ENCODE data around the gene EML3. TPM values are rescaled to one million over a fixed set of nuclear protein-coding genes. Genes with fewer than 3 reads are reported as not detected.

The EML3 gene
- total and polyA plus RNA-seq, 9 donors: 10.7 to 27.7 (median 19.9) TPM

DNA sequence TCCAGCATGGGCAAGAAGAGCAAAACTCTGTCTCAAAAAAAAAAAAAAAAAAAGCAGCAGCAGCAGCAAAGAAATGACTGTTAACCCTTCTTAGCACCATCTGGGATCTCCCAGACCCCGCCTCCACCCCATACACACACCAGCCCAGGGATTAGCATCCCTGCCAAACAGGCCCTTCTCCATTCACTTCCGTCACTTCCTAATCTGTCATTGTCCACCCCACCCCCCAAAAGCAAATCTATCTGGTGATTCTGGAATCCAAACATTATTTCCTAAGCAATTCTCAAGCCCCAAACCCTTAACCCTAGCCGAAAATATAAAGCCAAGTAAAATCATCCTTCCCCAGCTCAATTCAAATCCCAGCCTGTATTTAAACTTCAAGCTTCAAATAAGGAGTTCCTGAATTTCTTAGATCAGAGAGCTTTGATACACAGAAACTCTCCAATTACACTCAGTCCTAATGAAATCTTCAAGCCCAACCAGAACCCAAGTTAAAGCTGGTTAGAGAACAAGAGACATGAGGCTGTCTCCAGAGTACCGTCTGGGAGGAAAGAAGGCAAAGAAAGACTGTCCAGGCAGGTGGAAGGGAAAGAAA, 60.0 kb downstream of the EML3 start:
- Histone ChIP-seq H3K9me3 (replicated peaks; ENCODE audit: control insufficient read depth, low read depth, low read length) (no peaks in the 10 kb centered on the region), H3K4me3 (ENCODE audit: low read length) (no peak overlapping the region), H3K36me3 (ENCODE audit: control insufficient read depth, insufficient read depth, low read length) (peaks cover 8% of the 10 kb centered on the region), H3K27ac (ENCODE audit: low read length) (peak overlapping the region; percentile 95), H3K4me1 (ENCODE audit: control insufficient read depth, insufficient read depth, low read length) (peaks cover 86% of the 10 kb centered on the region), H3K27me3 (ENCODE audit: control insufficient read depth, insufficient read depth, low read length) (no peaks in the 10 kb centered on the region)
- 14% methylated on average over 4 of the region's 4 CpGs for WGBS (ENCODE audit: insufficient coverage)
- peak; percentile 81 for DNase-seq

Other genes with a start within 250 kb of the EML3 start
- gene SCGB1A1, start 193.7 kb downstream of the EML3 start, total RNA-seq: not detected
- gene SCGB1A1, start 193.7 kb downstream of the EML3 start, polyA plus RNA-seq (ENCODE audit: insufficient read depth in 1 of 8, insufficient read length in 8 of 8, low replicate concordance in 1 of 8): 1 to 10 TPM in 1 of 8 donors, not detected in 7; 1.7 TPM
- 378 TPM for gene AHNAK, start 66.0 kb downstream of the EML3 start, total RNA-seq
- 100 to 1,000 TPM; 203 to 411 (median 313) TPM for gene AHNAK, start 66.0 kb downstream of the EML3 start, polyA plus RNA-seq (ENCODE audit: insufficient read depth in 1 of 8, insufficient read length in 8 of 8, low replicate concordance in 1 of 8)
- gene EEF1G, start 38.9 kb downstream of the EML3 start, total RNA-seq: 3,686 TPM
- 1,000 to 10,000 TPM; 2,985 to 3,560 (median 3,353) TPM for gene EEF1G, start 38.9 kb downstream of the EML3 start, polyA plus RNA-seq (ENCODE audit: insufficient read depth in 1 of 8, insufficient read length in 8 of 8, low replicate concordance in 1 of 8)
- 7.8 TPM for gene TUT1, start 21.3 kb downstream of the EML3 start, total RNA-seq
- gene TUT1, start 21.3 kb downstream of the EML3 start, polyA plus RNA-seq (ENCODE audit: insufficient read depth in 1 of 8, insufficient read length in 8 of 8, low replicate concordance in 1 of 8): 10 to 100 TPM; 13.9 to 16.9 (median 14.7) TPM
- 43.3 TPM for gene MTA2, start 10.9 kb downstream of the EML3 start, total RNA-seq
- gene MTA2, start 10.9 kb downstream of the EML3 start, polyA plus RNA-seq (ENCODE audit: insufficient read depth in 1 of 8, insufficient read length in 8 of 8, low replicate concordance in 1 of 8): 10 to 100 TPM; 43.8 to 63.7 (median 48.2) TPM
- 3.3 TPM for gene ROM1, start 482 bp upstream of the EML3 start, total RNA-seq
- gene ROM1, start 482 bp upstream of the EML3 start, polyA plus RNA-seq (ENCODE audit: insufficient read depth in 1 of 8, insufficient read length in 8 of 8, low replicate concordance in 1 of 8): 1 to 10 TPM; 1.5 to 4.0 (median 2.5) TPM
- gene B3GAT3, start 9.2 kb upstream of the EML3 start, total RNA-seq: 18.7 TPM
- gene B3GAT3, start 9.2 kb upstream of the EML3 start, polyA plus RNA-seq (ENCODE audit: insufficient read depth in 1 of 8, insufficient read length in 8 of 8, low replicate concordance in 1 of 8): 10 to 100 TPM; 19.9 to 27.2 (median 22.9) TPM
- 92.8 TPM for gene GANAB, start 33.8 kb upstream of the EML3 start, total RNA-seq
- gene GANAB, start 33.8 kb upstream of the EML3 start, polyA plus RNA-seq (ENCODE audit: insufficient read depth in 1 of 8, insufficient read length in 8 of 8, low replicate concordance in 1 of 8): 100 to 1,000 TPM; 131 to 226 (median 179) TPM
- 7.1 TPM for gene INTS5, start 40.5 kb upstream of the EML3 start, total RNA-seq
- gene INTS5, start 40.5 kb upstream of the EML3 start, polyA plus RNA-seq (ENCODE audit: insufficient read depth in 1 of 8, insufficient read length in 8 of 8, low replicate concordance in 1 of 8): 10 to 100 TPM in 7 of 8 donors, 1 to 10 TPM in 1; 9.4 to 13.8 (median 12.8) TPM
- gene C11orf98, start 52.4 kb upstream of the EML3 start, total RNA-seq: 33.4 TPM
- gene C11orf98, start 52.4 kb upstream of the EML3 start, polyA plus RNA-seq (ENCODE audit: insufficient read depth in 1 of 8, insufficient read length in 8 of 8, low replicate concordance in 1 of 8): 10 to 100 TPM; 34.9 to 40.9 (median 37.8) TPM
- gene CSKMT, start 52.5 kb upstream of the EML3 start, total RNA-seq: 7.6 TPM
- 1 to 10 TPM; 2.6 to 5.0 (median 3.8) TPM for gene CSKMT, start 52.5 kb upstream of the EML3 start, polyA plus RNA-seq (ENCODE audit: insufficient read depth in 1 of 8, insufficient read length in 8 of 8, low replicate concordance in 1 of 8)
- 8.9 TPM for gene UQCC3, start 58.9 kb upstream of the EML3 start, total RNA-seq
- 1 to 10 TPM; 6.5 to 8.1 (median 7.9) TPM for gene UQCC3, start 58.9 kb upstream of the EML3 start, polyA plus RNA-seq (ENCODE audit: insufficient read depth in 1 of 8, insufficient read length in 8 of 8, low replicate concordance in 1 of 8)
- 2.8 TPM for gene LBHD1, start 59.5 kb upstream of the EML3 start, total RNA-seq
- gene LBHD1, start 59.5 kb upstream of the EML3 start, polyA plus RNA-seq (ENCODE audit: insufficient read depth in 1 of 8, insufficient read length in 8 of 8, low replicate concordance in 1 of 8): 1 to 10 TPM; 4.7 to 8.2 (median 6.2) TPM
- gene UBXN1, start 66.3 kb upstream of the EML3 start, total RNA-seq: 81.6 TPM
- 100 to 1,000 TPM; 155 to 170 (median 162) TPM for gene UBXN1, start 66.3 kb upstream of the EML3 start, polyA plus RNA-seq (ENCODE audit: insufficient read depth in 1 of 8, insufficient read length in 8 of 8, low replicate concordance in 1 of 8)
- gene LRRN4CL, start 76.8 kb upstream of the EML3 start, total RNA-seq: 31.6 TPM
- 10 to 100 TPM; 13.7 to 21.2 (median 16.3) TPM for gene LRRN4CL, start 76.8 kb upstream of the EML3 start, polyA plus RNA-seq (ENCODE audit: insufficient read depth in 1 of 8, insufficient read length in 8 of 8, low replicate concordance in 1 of 8)
- gene BSCL2, start 94.6 kb upstream of the EML3 start, total RNA-seq: 26.5 TPM
- gene BSCL2, start 94.6 kb upstream of the EML3 start, polyA plus RNA-seq (ENCODE audit: insufficient read depth in 1 of 8, insufficient read length in 8 of 8, low replicate concordance in 1 of 8): 10 to 100 TPM; 18.7 to 26.1 (median 21.5) TPM
- not detected for gene GNG3, start 94.9 kb upstream of the EML3 start, total RNA-seq
- gene GNG3, start 94.9 kb upstream of the EML3 start, polyA plus RNA-seq (ENCODE audit: insufficient read depth in 1 of 8, insufficient read length in 8 of 8, low replicate concordance in 1 of 8): 1 to 10 TPM in 1 of 8 donors, under 1 TPM in 7; 0.28 to 1.5 (median 0.48) TPM
- 8.6 TPM for gene HNRNPUL2, start 114.7 kb upstream of the EML3 start, total RNA-seq
- 10 to 100 TPM; 41.0 to 67.5 (median 49.4) TPM for gene HNRNPUL2, start 114.7 kb upstream of the EML3 start, polyA plus RNA-seq (ENCODE audit: insufficient read depth in 1 of 8, insufficient read length in 8 of 8, low replicate concordance in 1 of 8)
- gene TTC9C, start 115.7 kb upstream of the EML3 start, total RNA-seq: 29.5 TPM
- gene TTC9C, start 115.7 kb upstream of the EML3 start, polyA plus RNA-seq (ENCODE audit: insufficient read depth in 1 of 8, insufficient read length in 8 of 8, low replicate concordance in 1 of 8): 10 to 100 TPM; 27.1 to 35.4 (median 29.3) TPM
- 8.0 TPM for gene ZBTB3, start 141.4 kb upstream of the EML3 start, total RNA-seq
- gene ZBTB3, start 141.4 kb upstream of the EML3 start, polyA plus RNA-seq (ENCODE audit: insufficient read depth in 1 of 8, insufficient read length in 8 of 8, low replicate concordance in 1 of 8): 1 to 10 TPM; 3.4 to 5.6 (median 4.1) TPM
- gene POLR2G, start 148.8 kb upstream of the EML3 start, total RNA-seq: 115 TPM
- 100 to 1,000 TPM in 2 of 8 donors, 10 to 100 TPM in 6; 83.0 to 115 (median 91.1) TPM for gene POLR2G, start 148.8 kb upstream of the EML3 start, polyA plus RNA-seq (ENCODE audit: insufficient read depth in 1 of 8, insufficient read length in 8 of 8, low replicate concordance in 1 of 8)
- 17.6 TPM for gene TAF6L, start 158.6 kb upstream of the EML3 start, total RNA-seq
- gene TAF6L, start 158.6 kb upstream of the EML3 start, polyA plus RNA-seq (ENCODE audit: insufficient read depth in 1 of 8, insufficient read length in 8 of 8, low replicate concordance in 1 of 8): 10 to 100 TPM; 12.7 to 21.5 (median 17.0) TPM
- 22.1 TPM for gene TMEM179B, start 174.6 kb upstream of the EML3 start, total RNA-seq
- 10 to 100 TPM; 24.4 to 33.8 (median 29.8) TPM for gene TMEM179B, start 174.6 kb upstream of the EML3 start, polyA plus RNA-seq (ENCODE audit: insufficient read depth in 1 of 8, insufficient read length in 8 of 8, low replicate concordance in 1 of 8)
- 17.2 TPM for gene TMEM223, start 179.2 kb upstream of the EML3 start, total RNA-seq
- 10 to 100 TPM; 15.3 to 19.0 (median 16.3) TPM for gene TMEM223, start 179.2 kb upstream of the EML3 start, polyA plus RNA-seq (ENCODE audit: insufficient read depth in 1 of 8, insufficient read length in 8 of 8, low replicate concordance in 1 of 8)
- gene NXF1, start 192.7 kb upstream of the EML3 start, total RNA-seq: 24.3 TPM
- 10 to 100 TPM; 60.5 to 73.1 (median 66.9) TPM for gene NXF1, start 192.7 kb upstream of the EML3 start, polyA plus RNA-seq (ENCODE audit: insufficient read depth in 1 of 8, insufficient read length in 8 of 8, low replicate concordance in 1 of 8)
- gene STX5, start 219.3 kb upstream of the EML3 start, total RNA-seq: 26.8 TPM
- 10 to 100 TPM; 29.7 to 43.2 (median 36.0) TPM for gene STX5, start 219.3 kb upstream of the EML3 start, polyA plus RNA-seq (ENCODE audit: insufficient read depth in 1 of 8, insufficient read length in 8 of 8, low replicate concordance in 1 of 8)
- not detected for gene TEX54, start 220.1 kb upstream of the EML3 start, total RNA-seq
- not detected for gene TEX54, start 220.1 kb upstream of the EML3 start, polyA plus RNA-seq (ENCODE audit: insufficient read depth in 1 of 8, insufficient read length in 8 of 8, low replicate concordance in 1 of 8)
- 41.8 TPM for gene WDR74, start 226.8 kb upstream of the EML3 start, total RNA-seq
- 10 to 100 TPM; 28.3 to 40.9 (median 34.1) TPM for gene WDR74, start 226.8 kb upstream of the EML3 start, polyA plus RNA-seq (ENCODE audit: insufficient read depth in 1 of 8, insufficient read length in 8 of 8, low replicate concordance in 1 of 8)